RWPE2 (cell line): ENCODE results near the gene GDPGP1.

ENCODE experiments used
- ATAC-seq: fragments of 200-7000 bp; cut with Tn5 transposase; 3 replicates; pipeline ENCODE4 v1.9.1; 2021; ENCODE audit warnings: low read depth
- DNase-seq: peaks from one replicate; pipeline ENCODE4 v3.0.0-alpha.2; 2020; ENCODE audit warnings: low spot score
- H3K27ac ChIP-seq: fragments of 450-650 bp; 2 replicates; pipeline ENCODE4 v1.5.1; 2017; ENCODE audit warnings: mild to moderate bottlenecking; ENCODE audit not compliant: poor library complexity, severe bottlenecking
- H3K27me3 ChIP-seq: fragments of 250-450 bp; sonication (Bioruptor Pico); 2 replicates; pipeline ENCODE4 v1.5.1; 2021; ENCODE audit warnings: mild to moderate bottlenecking, moderate library complexity; ENCODE audit not compliant: insufficient read depth, poor library complexity, severe bottlenecking
- H3K36me3 ChIP-seq: fragments of 250-450 bp; sonication (Bioruptor Pico); 2 replicates; pipeline ENCODE4 v1.5.1; 2020; ENCODE audit warnings: low read depth, mild to moderate bottlenecking, moderate library complexity
- H3K4me1 ChIP-seq: fragments of 250-450 bp; sonication (Bioruptor Pico); 2 replicates; pipeline ENCODE4 v1.5.1; 2021; ENCODE audit warnings: mild to moderate bottlenecking, moderate library complexity; ENCODE audit not compliant: insufficient read depth, poor library complexity, severe bottlenecking
- H3K4me3 ChIP-seq: fragments of 250-450 bp; sonication (Bioruptor Pico); 2 replicates; pipeline ENCODE4 v1.5.1; 2021; ENCODE audit warnings: mild to moderate bottlenecking, moderate library complexity; ENCODE audit not compliant: severe bottlenecking
- H3K9me3 ChIP-seq: fragments of 250-450 bp; sonication (Bioruptor Pico); 2 replicates; pipeline ENCODE4 v1.5.1; 2021; ENCODE audit warnings: mild to moderate bottlenecking, moderate library complexity; ENCODE audit not compliant: severe bottlenecking
- CTCF ChIP-seq: fragments of 450-650 bp; IDR thresholded peaks from one replicate; pipeline ENCODE4 v1.5.1; 2017; ENCODE audit warnings: mild to moderate bottlenecking, moderate library complexity; ENCODE audit not compliant: poor library complexity, severe bottlenecking

GDPGP1 gene

GRCh38 chr15:90228960-90229359, 5.0 kb upstream of the GDPGP1 start:
- Histone ChIP-seq H3K4me1 (no peaks in the 10 kb centered on the region), H3K4me3 (no peak overlapping the region), H3K9me3 (no peaks in the 10 kb centered on the region), H3K27me3 (no peaks in the 10 kb centered on the region), H3K36me3 (peaks cover 81% of the 10 kb centered on the region), H3K27ac (no peak overlapping the region)
- ATAC-seq = no peak
- DNase-seq = no peak
- no peak for TF ChIP-seq CTCF

GRCh38 chr15:90230071-90230494, 3.9 kb upstream of the GDPGP1 start:
- no peaks in the 10 kb centered on the region for H3K4me1 ChIP-seq
- DNase-seq (no peak), ATAC-seq (no peak)
- no peak overlapping the region for H3K4me3 ChIP-seq
- no peaks in the 10 kb centered on the region for H3K9me3 ChIP-seq
- H3K36me3 ChIP-seq = peaks cover 70% of the 10 kb centered on the region
- H3K27me3 ChIP-seq = no peaks in the 10 kb centered on the region
- peak overlapping the region; percentile 73 for H3K27ac ChIP-seq
- no peak for TF ChIP-seq CTCF

- ATAC-seq (no peak), DNase-seq (no peak)
- no peak for TF ChIP-seq CTCF
- no peak overlapping the region for H3K4me3 ChIP-seq
- no peaks in the 10 kb centered on the region for H3K27me3 ChIP-seq
- H3K27ac ChIP-seq = peak overlapping the region; percentile 73
- peaks cover 64% of the 10 kb centered on the region for H3K36me3 ChIP-seq
- H3K4me1 ChIP-seq = no peaks in the 10 kb centered on the region
- no peaks in the 10 kb centered on the region for H3K9me3 ChIP-seq
Observed at GRCh38 chr15:90230610-90231009, 3.4 kb upstream of the GDPGP1 start.

GRCh38 chr15:90231028-90232017, 2.7 kb upstream of the GDPGP1 start:
- Histone ChIP-seq H3K4me1 (no peaks in the 10 kb centered on the region), H3K27ac (peak overlapping the region; percentile 73), H3K36me3 (peaks cover 60% of the 10 kb centered on the region), H3K9me3 (no peaks in the 10 kb centered on the region), H3K4me3 (no peak overlapping the region), H3K27me3 (no peaks in the 10 kb centered on the region)
- ATAC-seq = no peak
- no peak for DNase-seq
- no peak for TF ChIP-seq CTCF

GRCh38 chr15:90232196-90232595, 1.8 kb upstream of the GDPGP1 start:
- H3K4me3 ChIP-seq = no peak overlapping the region
- no peak for ATAC-seq
- TF ChIP-seq CTCF = no peak

More at GRCh38 chr15:90232196-90232595, 1.8 kb upstream of the GDPGP1 start:
- peaks cover 54% of the 10 kb centered on the region for H3K36me3 ChIP-seq
- no peaks in the 10 kb centered on the region for H3K27me3 ChIP-seq
- H3K4me1 ChIP-seq = no peaks in the 10 kb centered on the region
- no peaks in the 10 kb centered on the region for H3K9me3 ChIP-seq
- H3K27ac ChIP-seq = peak overlapping the region; percentile 73
- DNase-seq = no peak
